HEK293 (cell line): ENCODE measurements around the gene ZCCHC24.

Experiments
- CTCF ChIA-PET: fragments of 350-600 bp; formaldehyde crosslinking; extraction: SDS; loops from one replicate; lab custom pipeline; 2021; ENCODE audit warnings: antibody characterized with exemption; lab: Yijun Ruan, JAX
- POLR2A ChIA-PET: fragments of 300-600 bp; formaldehyde crosslinking; extraction: SDS; loops from one replicate; lab custom pipeline; 2020; ENCODE audit warnings: antibody characterized with exemption, inconsistent platforms; lab: Yijun Ruan, JAX
- H3K27ac ChIP-seq: fragments of 200-500 bp; sonication (Bioruptor generic); 2 replicates; pipeline ENCODE4 v1.5.1; 2014; ENCODE audit warnings: low read depth, low read length, control low read depth, inconsistent platforms; ENCODE audit errors: extremely low read depth
- H3K36me3 ChIP-seq, 2 experiments: fragments of 200-500 bp in 1 of 2; sonication (Bioruptor generic) in 1 of 2; 1 replicate in 1 of 2; 2 replicates in 1 of 2; pipeline ENCODE4 v1.5.1; 2014 to 2017; ENCODE audit warnings: inconsistent platforms in 2 of 2, low read length in 2 of 2; ENCODE audit not compliant: control insufficient read depth in 2 of 2, insufficient read depth in 1 of 2
- H3K4me1 ChIP-seq: fragments of 200-500 bp; sonication (Bioruptor generic); 2 replicates; pipeline ENCODE4 v1.5.1; 2014; ENCODE audit warnings: mild to moderate bottlenecking, low read length, inconsistent platforms; ENCODE audit not compliant: control insufficient read depth, insufficient read depth
- H3K4me3 ChIP-seq: 2 replicates; pipeline ENCODE4 v1.5.1; 2011; ENCODE audit warnings: low read depth, mild to moderate bottlenecking, control low read depth, low read length, moderate library complexity
- H3K9me3 ChIP-seq: fragments of 200-500 bp; sonication (Bioruptor generic); 2 replicates; pipeline ENCODE4 v1.5.1; 2014; ENCODE audit warnings: low read depth, low read length, inconsistent platforms; ENCODE audit not compliant: control insufficient read depth, insufficient read depth
- BCL11B ChIP-seq: fragments of 450-650 bp; formaldehyde crosslinking; IDR thresholded peaks from 2 replicates; pipeline ENCODE4 v1.5.1; 2016; ENCODE audit warnings: low read depth, missing biosample characterization, missing genetic modification characterization
- GLIS1 ChIP-seq: fragments of 450-650 bp; formaldehyde crosslinking; IDR thresholded peaks from 2 replicates; pipeline ENCODE4 v1.5.1; 2016; ENCODE audit warnings: missing biosample characterization, missing genetic modification characterization
- GLIS2 ChIP-seq: fragments of 450-650 bp; formaldehyde crosslinking; IDR thresholded peaks from 2 replicates; pipeline ENCODE4 v1.5.1; 2016; ENCODE audit warnings: missing biosample characterization, missing genetic modification characterization
- ZFP69B ChIP-seq: fragments of 450-650 bp; formaldehyde crosslinking; IDR thresholded peaks from 2 replicates; pipeline ENCODE4 v1.5.1; 2016; ENCODE audit warnings: missing biosample characterization, missing genetic modification characterization
- ZNF114 ChIP-seq: fragments of 450-650 bp; formaldehyde crosslinking; IDR thresholded peaks from 2 replicates; pipeline ENCODE4 v1.5.0; 2017; ENCODE audit warnings: missing biosample characterization, missing genetic modification characterization
- ZNF174 ChIP-seq: fragments of 450-650 bp; formaldehyde crosslinking; IDR thresholded peaks from 2 replicates; pipeline ENCODE4 v1.5.0; 2017; ENCODE audit warnings: missing biosample characterization, mild to moderate bottlenecking, missing genetic modification characterization
- ZNF223 ChIP-seq: fragments of 450-650 bp; formaldehyde crosslinking; IDR thresholded peaks from 2 replicates; pipeline ENCODE4 v1.5.1; 2016; ENCODE audit warnings: missing biosample characterization, missing genetic modification characterization
- ZNF350 ChIP-seq: fragments of 450-650 bp; formaldehyde crosslinking; IDR thresholded peaks from 2 replicates; pipeline ENCODE4 v1.5.0; 2017; ENCODE audit warnings: missing biosample characterization, mild to moderate bottlenecking, missing genetic modification characterization
- ZNF423 ChIP-seq: fragments of 450-650 bp; formaldehyde crosslinking; IDR thresholded peaks from 2 replicates; pipeline ENCODE4 v1.5.1; 2016; ENCODE audit warnings: missing biosample characterization, missing genetic modification characterization
- ZNF768 ChIP-seq: fragments of 450-650 bp; formaldehyde crosslinking; IDR thresholded peaks from 2 replicates; pipeline ENCODE4 v1.5.1; 2018; ENCODE audit warnings: missing biosample characterization, mild to moderate bottlenecking, missing genetic modification characterization
- ZNF843 ChIP-seq: fragments of 450-650 bp; formaldehyde crosslinking; IDR thresholded peaks from 2 replicates; pipeline ENCODE4 v1.5.1; 2016; ENCODE audit warnings: missing biosample characterization, missing genetic modification characterization
- TF ChIP-seq, protein P1 (sequence below): fragments of 450-650 bp; formaldehyde crosslinking; IDR thresholded peaks from 2 replicates; pipeline ENCODE4 v1.5.1; 2017; ENCODE audit warnings: missing biosample characterization, missing genetic modification characterization
- TF ChIP-seq, protein P2 (sequence below): fragments of 450-650 bp; formaldehyde crosslinking; IDR thresholded peaks from 2 replicates; pipeline ENCODE4 v1.5.1; 2016; ENCODE audit warnings: missing biosample characterization, missing genetic modification characterization
- TF ChIP-seq, protein P3 (sequence below): fragments of 450-650 bp; formaldehyde crosslinking; IDR thresholded peaks from 2 replicates; pipeline ENCODE4 v1.5.1; 2016; ENCODE audit warnings: missing biosample characterization, missing genetic modification characterization
- TF ChIP-seq, protein P4 (sequence below): fragments of 450-650 bp; formaldehyde crosslinking; optimal IDR thresholded peaks from 2 replicates; pipeline ENCODE3; 2016; ENCODE audit warnings: missing biosample characterization, mild to moderate bottlenecking, missing genetic modification characterization

The ZCCHC24 gene

DNA sequence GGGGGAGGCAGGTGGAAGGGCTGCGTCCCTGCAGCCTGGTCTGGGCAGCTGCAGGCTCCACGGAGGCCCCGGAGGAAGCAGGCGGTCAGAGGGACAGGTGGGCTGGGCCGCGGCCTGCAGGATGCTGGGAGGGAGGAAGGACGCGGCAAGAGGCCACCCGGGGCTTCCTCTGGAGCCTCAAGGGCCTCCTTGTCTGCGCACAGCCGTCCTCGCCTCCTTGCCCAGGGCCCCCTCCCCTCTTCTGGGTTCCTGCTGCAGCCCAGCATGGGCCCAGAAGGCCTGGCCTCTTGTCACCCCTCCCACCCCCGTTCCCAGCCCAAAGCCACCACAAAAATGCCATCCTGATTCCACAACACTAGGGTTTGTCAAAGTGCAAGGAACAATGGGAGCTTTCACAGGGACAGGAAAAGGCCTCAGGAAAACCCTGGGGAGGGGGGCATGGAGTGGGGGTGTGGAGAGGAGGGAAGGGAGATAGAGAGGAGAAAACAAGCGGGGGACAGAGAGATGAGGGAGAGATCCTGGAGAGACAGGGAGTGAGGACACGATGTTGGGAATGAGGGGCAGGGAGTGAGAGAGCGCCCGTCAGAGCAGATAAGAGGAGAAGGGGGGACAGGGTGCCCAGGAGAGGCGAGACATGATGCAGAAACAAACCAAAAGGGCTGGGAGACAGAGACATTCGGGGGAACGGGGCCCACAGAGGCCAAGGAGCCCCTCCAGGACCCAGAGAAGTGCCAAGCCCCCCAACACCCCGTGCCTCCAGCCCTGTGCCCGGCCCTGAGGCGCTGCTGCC is 41.8 kb downstream of the ZCCHC24 start (continued):
- TF ChIP-seq, protein P1, sequence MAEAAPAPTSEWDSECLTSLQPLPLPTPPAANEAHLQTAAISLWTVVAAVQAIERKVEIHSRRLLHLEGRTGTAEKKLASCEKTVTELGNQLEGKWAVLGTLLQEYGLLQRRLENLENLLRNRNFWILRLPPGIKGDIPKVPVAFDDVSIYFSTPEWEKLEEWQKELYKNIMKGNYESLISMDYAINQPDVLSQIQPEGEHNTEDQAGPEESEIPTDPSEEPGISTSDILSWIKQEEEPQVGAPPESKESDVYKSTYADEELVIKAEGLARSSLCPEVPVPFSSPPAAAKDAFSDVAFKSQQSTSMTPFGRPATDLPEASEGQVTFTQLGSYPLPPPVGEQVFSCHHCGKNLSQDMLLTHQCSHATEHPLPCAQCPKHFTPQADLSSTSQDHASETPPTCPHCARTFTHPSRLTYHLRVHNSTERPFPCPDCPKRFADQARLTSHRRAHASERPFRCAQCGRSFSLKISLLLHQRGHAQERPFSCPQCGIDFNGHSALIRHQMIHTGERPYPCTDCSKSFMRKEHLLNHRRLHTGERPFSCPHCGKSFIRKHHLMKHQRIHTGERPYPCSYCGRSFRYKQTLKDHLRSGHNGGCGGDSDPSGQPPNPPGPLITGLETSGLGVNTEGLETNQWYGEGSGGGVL (tag by site-specific recombination), result peak; percentile 56; the same call in 1 of the 2 replicates
- TF ChIP-seq ZNF843 (tag by site-specific recombination), result no peak
- TF ChIP-seq, protein P2, sequence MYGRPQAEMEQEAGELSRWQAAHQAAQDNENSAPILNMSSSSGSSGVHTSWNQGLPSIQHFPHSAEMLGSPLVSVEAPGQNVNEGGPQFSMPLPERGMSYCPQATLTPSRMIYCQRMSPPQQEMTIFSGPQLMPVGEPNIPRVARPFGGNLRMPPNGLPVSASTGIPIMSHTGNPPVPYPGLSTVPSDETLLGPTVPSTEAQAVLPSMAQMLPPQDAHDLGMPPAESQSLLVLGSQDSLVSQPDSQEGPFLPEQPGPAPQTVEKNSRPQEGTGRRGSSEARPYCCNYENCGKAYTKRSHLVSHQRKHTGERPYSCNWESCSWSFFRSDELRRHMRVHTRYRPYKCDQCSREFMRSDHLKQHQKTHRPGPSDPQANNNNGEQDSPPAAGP (tag by site-specific recombination), result no peak
- TF ChIP-seq ZFP69B, result peak; percentile 42; the same call in 1 of the 2 replicates

DNA sequence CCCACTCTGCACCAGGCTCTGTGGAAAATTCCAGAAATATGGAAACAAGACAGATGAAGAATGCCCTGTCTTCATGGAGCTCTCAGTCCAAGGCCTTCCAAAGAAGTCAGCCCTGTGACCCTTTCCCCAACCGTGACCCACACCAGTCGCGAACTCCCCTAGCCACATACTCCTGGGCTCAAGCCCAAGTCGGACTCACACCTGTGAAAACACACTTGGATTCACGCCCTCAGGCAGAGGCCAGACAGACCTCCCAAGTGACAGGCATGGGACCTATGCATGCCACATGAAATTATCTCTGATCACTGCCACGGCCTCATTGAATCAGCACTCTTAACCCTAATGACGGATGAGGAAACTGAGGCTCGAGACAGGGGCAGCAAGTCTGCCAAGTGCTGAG is 42.5 kb downstream of the ZCCHC24 start:
- CTCF ChIA-PET, result interaction anchor here (1.0 to 1.2 kb wide), 2 partner anchors 84 to 103 kb away, joined by 3 read pairs; no protein-coding TSS in a partner anchor
- H3K9me3 ChIP-seq, result no peaks in the 10 kb centered on the region
- TF ChIP-seq GLIS1, result peak; percentile 51
- no peak for TF ChIP-seq ZNF423 (tag by site-specific recombination)
- TF ChIP-seq GLIS2 (tag by site-specific recombination), result no peak
- no peak for TF ChIP-seq BCL11B (tag by site-specific recombination)
- TF ChIP-seq, protein P3, sequence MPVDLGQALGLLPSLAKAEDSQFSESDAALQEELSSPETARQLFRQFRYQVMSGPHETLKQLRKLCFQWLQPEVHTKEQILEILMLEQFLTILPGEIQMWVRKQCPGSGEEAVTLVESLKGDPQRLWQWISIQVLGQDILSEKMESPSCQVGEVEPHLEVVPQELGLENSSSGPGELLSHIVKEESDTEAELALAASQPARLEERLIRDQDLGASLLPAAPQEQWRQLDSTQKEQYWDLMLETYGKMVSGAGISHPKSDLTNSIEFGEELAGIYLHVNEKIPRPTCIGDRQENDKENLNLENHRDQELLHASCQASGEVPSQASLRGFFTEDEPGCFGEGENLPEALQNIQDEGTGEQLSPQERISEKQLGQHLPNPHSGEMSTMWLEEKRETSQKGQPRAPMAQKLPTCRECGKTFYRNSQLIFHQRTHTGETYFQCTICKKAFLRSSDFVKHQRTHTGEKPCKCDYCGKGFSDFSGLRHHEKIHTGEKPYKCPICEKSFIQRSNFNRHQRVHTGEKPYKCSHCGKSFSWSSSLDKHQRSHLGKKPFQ (tag by site-specific recombination), result peak; percentile 56; the same call in 1 of the 2 replicates
- TF ChIP-seq, all 188 proteins: peak for 2
- Histone ChIP-seq H3K4me1 (peaks cover 20% of the 10 kb centered on the region), H3K4me3 (no peak overlapping the region), H3K36me3 (no peaks in the 10 kb centered on the region), H3K27ac (no peak overlapping the region)
- POLR2A ChIA-PET, result no interaction called here

DNA sequence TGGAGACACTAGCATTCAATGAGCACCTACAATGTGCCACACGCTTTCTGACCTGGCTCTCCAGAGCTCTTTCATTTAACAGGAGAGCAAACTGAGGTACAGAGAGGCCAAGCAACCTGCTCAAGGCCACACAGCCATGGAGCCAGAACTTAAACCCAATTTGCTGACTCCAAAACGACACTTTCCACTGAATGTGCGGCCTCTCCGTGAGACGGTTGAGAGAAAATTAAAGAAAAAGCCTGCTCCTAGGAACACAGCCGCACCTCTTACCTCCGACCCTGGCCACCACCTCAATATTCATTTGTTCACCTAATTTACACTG is 42.8 kb downstream of the ZCCHC24 start:
- Histone ChIP-seq H3K4me3 (no peak overlapping the region), H3K9me3 (no peaks in the 10 kb centered on the region), H3K4me1 (peaks cover 20% of the 10 kb centered on the region), H3K36me3 (no peaks in the 10 kb centered on the region), H3K27ac (no peak overlapping the region)
- POLR2A ChIA-PET, result no interaction called here
- no peak for TF ChIP-seq ZNF174 (tag by site-specific recombination)
- TF ChIP-seq ZNF768 (tag by site-specific recombination), result 0 out of 2 replicates have a peak, but pooled peaks have one; percentile 56
- TF ChIP-seq, protein P4, sequence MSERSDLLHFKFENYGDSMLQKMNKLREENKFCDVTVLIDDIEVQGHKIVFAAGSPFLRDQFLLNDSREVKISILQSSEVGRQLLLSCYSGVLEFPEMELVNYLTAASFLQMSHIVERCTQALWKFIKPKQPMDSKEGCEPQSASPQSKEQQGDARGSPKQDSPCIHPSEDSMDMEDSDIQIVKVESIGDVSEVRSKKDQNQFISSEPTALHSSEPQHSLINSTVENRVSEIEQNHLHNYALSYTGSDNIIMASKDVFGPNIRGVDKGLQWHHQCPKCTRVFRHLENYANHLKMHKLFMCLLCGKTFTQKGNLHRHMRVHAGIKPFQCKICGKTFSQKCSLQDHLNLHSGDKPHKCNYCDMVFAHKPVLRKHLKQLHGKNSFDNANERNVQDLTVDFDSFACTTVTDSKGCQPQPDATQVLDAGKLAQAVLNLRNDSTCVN (tag by site-specific recombination), result no peak
- TF ChIP-seq ZNF350, result no peak
- TF ChIP-seq ZNF114 (tag by site-specific recombination), result no peak
- TF ChIP-seq ZNF223, result no peak
- no peak for TF ChIP-seq GLIS1
- CTCF ChIA-PET, result interaction anchor here (1.0 to 1.2 kb wide), 2 partner anchors 85 to 104 kb away, joined by 3 read pairs; no protein-coding TSS in a partner anchor
